Tibial nerve (tissue), 4 donors: ENCODE measurements around the gene CMPK2. TPM values are rescaled to one million over a fixed set of nuclear protein-coding genes. Genes with fewer than 3 reads are reported as not detected.

Source experiments
- DNase-seq, 2 donors: peaks; one replicate each; pipeline ENCODE4 v3.0.0-alpha.2; 2019; ENCODE audit warnings: low spot score in 2 of 2
- H3K27ac ChIP-seq, 4 donors: fragments of 200-600 bp; sonication (generic) in 3 of 4; one replicate each; pipeline ENCODE4 v1.5.1; 2017 to 2019; ENCODE audit warnings: mild to moderate bottlenecking in 1 of 4
- H3K27me3 ChIP-seq, 2 donors: fragments of 200-600 bp; sonication (generic) in 1 of 2; one replicate each; pipeline versions ENCODE4 v1.5.1 to v1.6.0; 2017 to 2019
- H3K36me3 ChIP-seq, 3 donors: fragments of 200-600 bp; sonication (generic); one replicate each; pipeline ENCODE4 v1.5.1; 2018 to 2019
- H3K4me1 ChIP-seq, 4 donors: fragments of 200-600 bp; sonication (generic) in 3 of 4; one replicate each; pipeline ENCODE4 v1.5.1; 2017 to 2019
- H3K4me3 ChIP-seq, 4 donors: fragments of 200-600 bp; sonication (generic) in 3 of 4; one replicate each; pipeline ENCODE4 v1.5.1; 2017 to 2019; ENCODE audit warnings: mild to moderate bottlenecking in 1 of 4, moderate library complexity in 1 of 4
- H3K9me3 ChIP-seq, 4 donors: fragments of 200-600 bp; sonication (generic) in 3 of 4; one replicate each; pipeline ENCODE4 v1.5.1; 2017 to 2019
- EP300 ChIP-seq, 2 donors: sonication (generic); formaldehyde crosslinking; IDR thresholded peaks; one replicate each; pipeline ENCODE4 v1.6.1; 2017; ENCODE audit warnings: antibody characterized with exemption in 2 of 2, mild to moderate bottlenecking in 1 of 2
- POLR2A ChIP-seq, 2 donors: fragments of 450-650 bp; IDR thresholded peaks; one replicate each; pipeline ENCODE4 v1.6.1; 2017; ENCODE audit warnings: antibody characterized with exemption in 2 of 2, mild to moderate bottlenecking in 2 of 2, moderate library complexity in 2 of 2
- WGBS, 2 donors: methylation state at CpG; one replicate each; pipeline ENCODE4 v1.1.5; 2018; 5-methylcytosine and 5-hydroxymethylcytosine counted together
- total RNA-seq, 4 donors: library from RNA; depleted of rRNA; stranded (reverse); fragments of >200 nt; gene quantifications; one replicate each; pipeline ENCODE4 v1.1.0, GENCODE V29; 2016
- TF ChIP-seq, protein P1 (sequence below), 5 experiments: fragments of 200-600 bp in 3 of 5; fragments of 450-650 bp in 2 of 5; sonication (generic) in 3 of 5; IDR thresholded peaks; one replicate each; pipeline ENCODE4 v1.5.1; 2016 to 2019; ENCODE audit warnings: antibody characterized with exemption in 5 of 5, mild to moderate bottlenecking in 3 of 5, moderate library complexity in 2 of 5

Gene CMPK2
- total RNA-seq, 4 donors from 2014 or later = 4.5 to 11.4 (median 7.4) TPM

DNA sequence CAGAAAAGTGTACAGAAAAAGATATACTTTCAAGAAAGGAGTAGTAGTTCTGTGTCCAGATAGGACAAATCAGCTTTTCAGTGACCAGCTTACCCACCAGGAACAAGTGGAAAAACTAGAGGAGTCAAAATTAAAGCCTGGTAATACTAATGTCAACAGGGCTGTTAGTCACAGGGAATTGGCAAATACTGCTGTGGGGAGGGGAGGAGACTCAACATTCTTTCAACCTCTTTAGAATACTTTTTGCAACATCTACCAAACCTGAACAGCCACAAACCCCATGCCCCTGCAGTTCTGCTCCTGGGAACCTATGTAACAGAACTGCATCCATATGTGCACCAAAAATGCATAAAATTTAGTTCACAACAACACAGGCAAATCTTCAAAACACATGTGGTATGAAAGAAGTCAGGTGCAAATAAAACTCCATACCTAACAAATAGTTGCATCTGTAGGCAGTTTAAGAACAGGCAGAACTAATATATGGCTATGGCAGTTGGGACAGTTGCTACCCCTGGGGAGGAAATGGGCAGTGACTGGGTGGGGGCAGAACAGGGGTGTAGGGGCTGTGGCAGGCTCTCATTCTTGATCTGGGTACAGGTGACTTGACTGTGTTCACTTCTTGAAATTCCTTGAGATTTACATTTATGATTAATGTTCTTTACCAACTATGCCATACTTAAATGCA lies 9.7 kb downstream of the CMPK2 start:
- H3K27ac ChIP-seq = no peak overlapping the region
- no peaks in the 10 kb centered on the region for H3K4me1 ChIP-seq
- peaks cover 0 to 25% (median 2%) of the 10 kb centered on the region in 4 donors for H3K9me3 ChIP-seq
- DNase-seq = no peak
- H3K4me3 ChIP-seq = no peak overlapping the region
- peaks cover 0 to 97% (median 2%) of the 10 kb centered on the region in 3 donors for H3K36me3 ChIP-seq
- TF ChIP-seq EP300 (IDR thresholded peaks at IDR 0.05) (no peak), POLR2A (IDR thresholded peaks at IDR 0.05) (no peak)
- TF ChIP-seq, protein P1, sequence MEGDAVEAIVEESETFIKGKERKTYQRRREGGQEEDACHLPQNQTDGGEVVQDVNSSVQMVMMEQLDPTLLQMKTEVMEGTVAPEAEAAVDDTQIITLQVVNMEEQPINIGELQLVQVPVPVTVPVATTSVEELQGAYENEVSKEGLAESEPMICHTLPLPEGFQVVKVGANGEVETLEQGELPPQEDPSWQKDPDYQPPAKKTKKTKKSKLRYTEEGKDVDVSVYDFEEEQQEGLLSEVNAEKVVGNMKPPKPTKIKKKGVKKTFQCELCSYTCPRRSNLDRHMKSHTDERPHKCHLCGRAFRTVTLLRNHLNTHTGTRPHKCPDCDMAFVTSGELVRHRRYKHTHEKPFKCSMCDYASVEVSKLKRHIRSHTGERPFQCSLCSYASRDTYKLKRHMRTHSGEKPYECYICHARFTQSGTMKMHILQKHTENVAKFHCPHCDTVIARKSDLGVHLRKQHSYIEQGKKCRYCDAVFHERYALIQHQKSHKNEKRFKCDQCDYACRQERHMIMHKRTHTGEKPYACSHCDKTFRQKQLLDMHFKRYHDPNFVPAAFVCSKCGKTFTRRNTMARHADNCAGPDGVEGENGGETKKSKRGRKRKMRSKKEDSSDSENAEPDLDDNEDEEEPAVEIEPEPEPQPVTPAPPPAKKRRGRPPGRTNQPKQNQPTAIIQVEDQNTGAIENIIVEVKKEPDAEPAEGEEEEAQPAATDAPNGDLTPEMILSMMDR (IDR thresholded peaks at IDR 0.05) = no peak
- no peaks in the 10 kb centered on the region for H3K27me3 ChIP-seq

DNA sequence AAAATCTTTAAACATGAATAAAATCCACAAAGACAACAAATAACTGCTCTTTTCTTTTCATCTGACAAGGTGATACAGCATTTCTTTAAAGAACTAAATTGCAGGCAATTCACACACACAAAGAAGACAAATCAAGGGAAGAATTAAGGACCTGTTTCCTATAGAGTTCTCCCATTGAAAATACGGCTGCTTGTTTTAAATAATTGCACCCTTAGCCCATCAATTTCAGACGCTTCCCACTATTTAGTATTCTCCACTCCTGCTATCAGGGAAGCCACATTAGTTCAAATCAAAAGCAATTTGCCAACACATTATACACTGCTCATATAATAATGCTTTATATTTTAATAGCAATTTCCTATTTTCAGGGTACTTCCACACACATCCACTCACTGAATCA lies 11.3 kb downstream of the CMPK2 start:
- Histone ChIP-seq H3K4me1 (no peaks in the 10 kb centered on the region), H3K36me3 (peaks cover 0 to 97% (median 5%) of the 10 kb centered on the region in 3 donors)
- 74 to 81% methylated on average over 2 of the region's 2 CpGs for WGBS, 2 donors

DNA sequence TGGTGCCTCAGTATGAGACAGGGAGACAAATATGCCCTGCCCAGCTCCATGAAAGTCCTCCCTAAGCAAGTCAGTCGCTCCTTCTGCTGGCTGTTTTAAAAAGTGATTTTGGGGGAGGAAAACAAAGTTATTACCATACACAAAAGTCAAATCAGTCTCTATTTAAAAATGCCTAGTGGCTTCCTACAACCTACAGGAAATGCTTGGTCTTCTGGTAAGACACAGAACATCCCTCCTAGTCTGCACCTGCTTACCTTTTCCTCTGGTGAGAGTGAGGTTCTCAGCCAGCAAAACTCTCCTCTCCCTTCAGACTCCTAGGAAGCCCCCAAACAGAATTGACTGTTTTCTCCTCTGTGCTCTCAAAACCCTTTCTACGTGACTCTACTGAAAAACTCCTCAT lies 13.5 kb downstream of the CMPK2 start:
- Histone ChIP-seq H3K4me3 (no peak overlapping the region), H3K36me3 (peaks cover 0 to 99% (median 5%) of the 10 kb centered on the region in 3 donors), H3K27me3 (no peaks in the 10 kb centered on the region), H3K9me3 (peaks cover 0 to 44% (median 6%) of the 10 kb centered on the region in 4 donors), H3K27ac (no peak overlapping the region), H3K4me1 (no peaks in the 10 kb centered on the region)
- no peak for DNase-seq
- TF ChIP-seq, protein P1 (IDR thresholded peaks at IDR 0.05) = no peak
- TF ChIP-seq POLR2A (IDR thresholded peaks at IDR 0.05) (no peak), EP300 (IDR thresholded peaks at IDR 0.05) (no peak)
- 91 to 100% methylated on average over 2 of the region's 2 CpGs for WGBS, 2 donors

More for the DNA sequence above, 11.3 kb downstream of the CMPK2 start:
- H3K27ac ChIP-seq = no peak overlapping the region
- TF ChIP-seq POLR2A (IDR thresholded peaks at IDR 0.05) (no peak), EP300 (IDR thresholded peaks at IDR 0.05) (no peak)
- TF ChIP-seq, protein P1 (IDR thresholded peaks at IDR 0.05) = no peak
- H3K4me3 ChIP-seq = no peak overlapping the region
- H3K9me3 ChIP-seq = peaks cover 0 to 39% (median 4%) of the 10 kb centered on the region in 4 donors
- DNase-seq = no peak
- H3K27me3 ChIP-seq = no peaks in the 10 kb centered on the region

DNA sequence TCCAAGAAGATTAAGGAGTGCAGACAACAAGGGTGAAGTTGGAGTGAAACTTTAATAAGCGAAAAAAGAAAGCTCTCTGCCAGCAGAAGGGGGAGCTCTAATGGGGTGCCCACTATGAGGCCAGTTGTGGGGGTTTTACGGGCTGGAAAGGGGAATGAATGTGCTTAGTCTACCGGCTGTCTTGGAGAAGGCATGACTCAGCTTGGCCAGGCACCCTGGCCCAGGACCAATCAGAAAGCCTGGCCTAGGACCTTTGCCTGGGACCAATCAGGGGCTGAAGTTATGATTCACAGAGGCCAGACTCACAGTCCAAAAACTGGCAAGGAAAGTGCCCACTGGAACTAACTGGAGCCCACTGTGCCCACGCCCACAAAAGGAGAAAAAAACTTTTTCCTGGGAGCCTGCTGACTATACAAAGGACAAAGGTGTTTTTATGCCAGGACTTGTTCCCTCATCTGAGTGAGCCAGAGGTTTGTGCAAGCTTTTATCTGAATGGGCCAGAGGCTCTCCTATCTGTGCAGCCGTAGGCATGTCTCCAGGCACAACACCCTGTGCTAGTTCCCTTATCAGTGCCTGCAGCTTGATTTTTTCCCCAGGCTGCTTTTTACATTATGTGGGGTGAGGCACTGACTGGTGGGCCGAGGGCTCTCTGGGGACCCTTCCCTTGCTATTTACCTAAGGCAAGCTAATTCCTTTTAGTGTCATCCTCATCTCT lies 18.6 kb downstream of the CMPK2 start:
- Histone ChIP-seq H3K4me3 (no peak overlapping the region), H3K27me3 (no peaks in the 10 kb centered on the region), H3K27ac (no peak overlapping the region), H3K9me3 (peaks cover 4 to 94% (median 34%) of the 10 kb centered on the region in 4 donors), H3K4me1 (no peaks in the 10 kb centered on the region), H3K36me3 (peaks cover 0 to 89% (median 5%) of the 10 kb centered on the region in 3 donors)
- no peak for DNase-seq
- TF ChIP-seq, protein P1 (IDR thresholded peaks at IDR 0.05) = no peak
- TF ChIP-seq POLR2A (IDR thresholded peaks at IDR 0.05) (no peak), EP300 (IDR thresholded peaks at IDR 0.05) (no peak)
- 93% methylated on average over 6 of the region's 6 CpGs for WGBS, 2 donors

DNA sequence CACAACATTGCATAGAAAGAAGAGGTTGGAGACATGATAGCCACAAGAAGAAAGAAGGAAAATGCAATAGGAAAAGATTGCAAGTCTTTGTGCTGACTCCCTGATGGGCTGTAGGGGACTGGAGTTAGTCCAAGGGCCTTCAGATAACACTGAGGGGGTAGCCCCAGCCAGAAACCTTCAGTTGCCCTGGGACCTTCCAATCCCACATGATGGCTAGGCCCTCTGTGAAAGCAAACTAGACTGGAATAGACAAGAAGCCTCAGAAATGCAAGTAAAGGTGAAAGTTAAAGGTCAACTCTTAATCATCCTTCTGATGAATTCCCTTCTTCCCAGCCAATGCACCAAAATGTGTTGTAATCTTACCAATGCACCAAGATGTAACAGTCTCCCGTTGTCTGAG lies 19.2 kb downstream of the CMPK2 start:
- Histone ChIP-seq H3K27ac (no peak overlapping the region), H3K27me3 (no peaks in the 10 kb centered on the region), H3K36me3 (peaks cover 0 to 89% (median 5%) of the 10 kb centered on the region in 3 donors), H3K4me1 (no peaks in the 10 kb centered on the region), H3K4me3 (no peak overlapping the region), H3K9me3 (peaks cover 4 to 100% (median 35%) of the 10 kb centered on the region in 4 donors)
- no peak for DNase-seq
- 87 to 95% methylated on average over 1 of the region's 1 CpG for WGBS, 2 donors
- TF ChIP-seq POLR2A (IDR thresholded peaks at IDR 0.05) (no peak), EP300 (IDR thresholded peaks at IDR 0.05) (no peak)
- TF ChIP-seq, protein P1 (IDR thresholded peaks at IDR 0.05) = no peak
